Measurements from ENCODE around the gene SS18. TPM values are rescaled to one million over a fixed set of nuclear protein-coding genes. Genes with fewer than 3 reads are reported as not detected.

SS18 gene
- total RNA-seq, 4 donors from 2014 or later, result 108 to 287 (median 123) TPM

DNA sequence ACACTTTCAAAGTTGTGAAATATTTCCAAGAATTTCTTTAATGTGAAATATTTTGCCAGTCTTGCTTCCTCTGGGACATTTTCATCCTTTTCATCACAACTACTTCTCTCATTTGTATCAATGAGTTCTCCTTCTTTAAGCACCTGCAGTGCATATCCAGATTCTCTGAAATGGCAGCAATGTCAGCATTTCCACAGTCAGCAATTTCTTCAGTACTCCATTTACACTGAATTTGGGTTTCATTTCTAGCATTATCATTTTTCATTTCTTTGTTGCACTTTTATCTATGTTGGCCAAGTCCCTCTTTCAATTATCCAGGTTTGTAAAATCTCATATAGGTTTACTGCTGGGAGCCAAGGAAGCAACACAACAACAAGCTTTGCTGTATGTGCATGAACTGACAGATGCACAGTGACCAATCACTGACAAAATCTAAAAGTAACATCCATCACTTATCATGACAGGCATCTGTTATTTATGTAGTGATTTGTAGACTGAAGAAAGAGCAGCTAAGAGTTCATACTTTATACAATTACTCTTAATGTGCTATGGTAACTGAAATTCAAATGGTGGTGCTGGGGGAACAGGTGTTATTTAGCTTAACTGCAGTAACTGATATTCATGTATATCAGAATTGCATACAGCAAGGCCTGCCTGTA is 43.9 kb downstream of the SS18 start:
- intact Hi-C loops (cut with DNase I; ENCODE audit: low total_unique reads), result no loop called here
- H3K4me3 ChIP-seq (ENCODE audit: low read depth, poor library complexity, severe bottlenecking), result no peak overlapping the region
- no peak for TF ChIP-seq POLR2A (IDR thresholded peaks at IDR 0.05)
- TF ChIP-seq, protein P1, sequence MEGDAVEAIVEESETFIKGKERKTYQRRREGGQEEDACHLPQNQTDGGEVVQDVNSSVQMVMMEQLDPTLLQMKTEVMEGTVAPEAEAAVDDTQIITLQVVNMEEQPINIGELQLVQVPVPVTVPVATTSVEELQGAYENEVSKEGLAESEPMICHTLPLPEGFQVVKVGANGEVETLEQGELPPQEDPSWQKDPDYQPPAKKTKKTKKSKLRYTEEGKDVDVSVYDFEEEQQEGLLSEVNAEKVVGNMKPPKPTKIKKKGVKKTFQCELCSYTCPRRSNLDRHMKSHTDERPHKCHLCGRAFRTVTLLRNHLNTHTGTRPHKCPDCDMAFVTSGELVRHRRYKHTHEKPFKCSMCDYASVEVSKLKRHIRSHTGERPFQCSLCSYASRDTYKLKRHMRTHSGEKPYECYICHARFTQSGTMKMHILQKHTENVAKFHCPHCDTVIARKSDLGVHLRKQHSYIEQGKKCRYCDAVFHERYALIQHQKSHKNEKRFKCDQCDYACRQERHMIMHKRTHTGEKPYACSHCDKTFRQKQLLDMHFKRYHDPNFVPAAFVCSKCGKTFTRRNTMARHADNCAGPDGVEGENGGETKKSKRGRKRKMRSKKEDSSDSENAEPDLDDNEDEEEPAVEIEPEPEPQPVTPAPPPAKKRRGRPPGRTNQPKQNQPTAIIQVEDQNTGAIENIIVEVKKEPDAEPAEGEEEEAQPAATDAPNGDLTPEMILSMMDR (IDR thresholded peaks at IDR 0.05), result no peak
- DNase-seq (ENCODE audit: low spot score in 2 of 2), result no peak

DNA sequence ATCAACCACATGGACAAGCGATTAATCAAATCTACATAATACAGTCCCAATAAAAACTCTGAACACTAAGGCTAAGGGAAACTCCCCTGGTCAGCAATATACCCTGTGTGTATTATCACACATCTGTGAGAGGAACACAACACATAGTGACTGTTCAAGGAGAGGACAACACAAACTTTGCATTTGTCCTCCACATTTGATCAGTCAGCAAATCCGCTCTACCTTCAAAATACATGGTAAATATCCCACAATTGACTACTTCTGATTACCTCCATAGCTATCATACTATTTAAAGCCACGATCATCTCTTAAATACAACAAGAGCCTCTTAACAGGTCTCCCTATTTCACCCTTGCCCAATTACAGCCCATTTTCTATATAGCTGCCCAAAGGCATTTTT is 45.6 kb downstream of the SS18 start:
- DNase-seq (ENCODE audit: low spot score in 2 of 2), result no peak
- intact Hi-C loops (cut with DNase I; ENCODE audit: low total_unique reads), result no loop called here
- H3K4me3 ChIP-seq (ENCODE audit: low read depth, poor library complexity, severe bottlenecking), result no peak overlapping the region
- TF ChIP-seq POLR2A (IDR thresholded peaks at IDR 0.05), result no peak
- TF ChIP-seq, protein P1 (IDR thresholded peaks at IDR 0.05), result no peak
- 98 to 100% methylated on average over 3 of the region's 3 CpGs for WGBS, 2 donors

DNA sequence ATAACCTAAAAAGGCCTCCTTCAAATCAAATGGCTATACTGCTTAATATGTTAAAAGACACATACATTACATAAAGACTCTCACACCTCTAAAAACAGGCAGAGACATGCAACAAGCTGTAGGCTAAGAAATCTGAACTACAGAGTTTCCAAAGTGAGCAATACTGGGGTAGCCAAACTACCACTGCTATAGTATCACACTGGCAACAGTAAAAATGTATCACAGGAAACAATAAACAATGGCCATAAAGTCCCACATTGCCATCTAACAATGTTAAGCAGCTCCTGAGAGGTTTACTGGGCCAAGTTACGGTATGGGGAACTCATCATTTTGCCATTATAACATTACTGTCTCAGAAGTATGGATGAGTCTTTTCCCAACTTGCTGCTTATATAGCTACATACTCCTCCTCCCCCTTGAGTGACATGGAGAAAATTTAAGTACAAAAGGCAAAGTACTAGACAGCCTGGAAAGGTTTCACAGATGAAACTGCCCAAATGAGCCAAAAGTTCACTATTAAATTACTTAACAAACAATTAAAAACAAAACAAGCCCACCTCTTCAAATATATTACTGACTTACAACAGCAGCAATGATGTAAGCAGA is 50.3 kb downstream of the SS18 start:
- no peak overlapping the region for H3K4me3 ChIP-seq (ENCODE audit: low read depth, poor library complexity, severe bottlenecking)
- DNase-seq (ENCODE audit: low spot score in 2 of 2), result no peak
- 36 to 58% methylated on average over 1 of the region's 1 CpG for WGBS, 2 donors
- intact Hi-C loops (cut with DNase I; ENCODE audit: low total_unique reads), result no loop called here
- TF ChIP-seq, protein P1 (IDR thresholded peaks at IDR 0.05), result no peak
- TF ChIP-seq POLR2A (IDR thresholded peaks at IDR 0.05), result no peak

DNA sequence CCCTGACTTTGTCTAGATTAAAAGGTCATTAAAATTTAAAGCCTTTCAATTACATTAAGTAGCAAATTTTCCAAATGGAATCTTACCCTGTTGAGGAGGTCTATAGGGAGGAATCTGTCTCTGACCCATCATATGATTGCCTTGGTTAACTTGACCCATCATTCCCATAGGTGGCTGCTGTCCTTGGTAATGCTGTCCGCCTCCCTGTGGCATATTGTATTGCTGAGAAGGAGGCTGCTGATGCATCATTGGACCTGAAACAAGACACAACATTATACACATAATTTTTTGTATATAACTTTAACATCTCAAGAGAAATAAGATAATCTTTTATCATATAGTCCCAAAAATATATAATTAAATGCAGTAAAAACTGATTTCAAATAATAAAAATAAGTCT is 51.2 kb downstream of the SS18 start:
- DNase-seq (ENCODE audit: low spot score in 2 of 2), result no peak
- H3K4me3 ChIP-seq (ENCODE audit: low read depth, poor library complexity, severe bottlenecking), result no peak overlapping the region
- 89 to 98% methylated on average over 1 of the region's 1 CpG for WGBS, 2 donors
- intact Hi-C loops (cut with DNase I; ENCODE audit: low total_unique reads), result no loop called here
- TF ChIP-seq POLR2A (IDR thresholded peaks at IDR 0.05), result no peak
- TF ChIP-seq, protein P1 (IDR thresholded peaks at IDR 0.05), result no peak

DNA sequence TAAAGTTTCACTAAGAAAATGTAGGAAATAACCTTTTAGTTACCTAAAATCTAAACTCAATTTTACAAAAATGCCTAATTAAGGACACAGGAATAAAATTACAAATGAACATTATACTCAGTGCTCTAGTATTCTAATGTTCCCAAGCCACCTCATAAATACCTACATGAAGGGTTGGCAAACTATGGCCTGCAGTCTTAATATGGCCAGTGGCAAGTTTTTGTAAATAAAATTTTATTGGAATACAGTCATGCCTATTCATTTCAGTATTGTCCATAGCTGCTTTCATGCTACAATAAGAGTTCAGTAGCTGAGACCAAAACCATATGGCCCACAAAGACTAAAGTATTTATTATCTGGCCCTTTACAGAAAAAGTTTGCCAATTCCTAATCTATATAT is 53.8 kb downstream of the SS18 start:
- DNase-seq (ENCODE audit: low spot score in 2 of 2), result no peak
- TF ChIP-seq POLR2A (IDR thresholded peaks at IDR 0.05), result no peak
- TF ChIP-seq, protein P1 (IDR thresholded peaks at IDR 0.05), result no peak
- intact Hi-C loops (cut with DNase I; ENCODE audit: low total_unique reads), result no loop called here
- no peak overlapping the region for H3K4me3 ChIP-seq (ENCODE audit: low read depth, poor library complexity, severe bottlenecking)

Data from lower leg skin (tissue), 4 donors.